ENCODE data around the gene OPN1MW3.
"Not testable (repeated sequence)": the region's sequence is repeated elsewhere in the genome, so short reads cannot be mapped to it uniquely, and the experiment has no call there.

Gene OPN1MW3

DNA sequence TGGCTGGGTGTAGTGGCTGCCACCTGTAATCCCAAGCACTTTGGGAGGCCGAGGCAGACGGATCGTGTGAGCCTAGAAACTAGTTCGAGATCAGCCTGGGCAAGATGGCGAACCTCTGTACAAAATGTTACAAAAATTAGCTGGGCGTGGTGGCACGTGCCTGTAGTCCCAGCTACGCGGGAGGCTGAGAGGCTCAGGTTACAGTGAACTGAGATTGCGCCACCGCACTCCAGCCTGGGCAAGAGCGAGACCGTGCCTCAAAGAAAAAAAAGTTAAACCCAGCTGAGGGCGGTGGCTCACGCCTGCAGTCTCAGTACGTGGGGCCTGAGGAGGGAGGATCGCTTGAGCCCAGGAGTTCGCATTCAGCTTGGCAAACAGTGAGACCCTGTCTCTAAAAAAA is 39.3 kb downstream of the OPN1MW3 start:
- DNase-seq (ENCODE audit: low read depth in 3 of 3): no peak

- no peak for DNase-seq (ENCODE audit: low read depth in 3 of 3)
Observed at GRCh38 chrX:154298312-154298711, 40.9 kb downstream of the OPN1MW3 start.

GRCh38 chrX:154300816-154301215 is 43.4 kb downstream of the OPN1MW3 start:
- no peak for DNase-seq (ENCODE audit: low read depth in 3 of 3)

GRCh38 chrX:154302998-154303397 is 45.6 kb downstream of the OPN1MW3 start:
- DNase-seq (ENCODE audit: low read depth in 3 of 3): not testable (repeated sequence)

GRCh38 chrX:154303476-154303875 is 46.1 kb downstream of the OPN1MW3 start:
- DNase-seq (ENCODE audit: low read depth in 3 of 3): no peak

- DNase-seq (ENCODE audit: low read depth in 3 of 3): no peak
Observed at GRCh38 chrX:154304846-154305245, 47.5 kb downstream of the OPN1MW3 start.

GRCh38 chrX:154305541-154306205 is 48.3 kb downstream of the OPN1MW3 start:
- no peak for DNase-seq (ENCODE audit: low read depth in 3 of 3)

- DNase-seq (ENCODE audit: low read depth in 3 of 3): no peak
Observed at GRCh38 chrX:154307202-154307601, 49.8 kb downstream of the OPN1MW3 start.

DNA sequence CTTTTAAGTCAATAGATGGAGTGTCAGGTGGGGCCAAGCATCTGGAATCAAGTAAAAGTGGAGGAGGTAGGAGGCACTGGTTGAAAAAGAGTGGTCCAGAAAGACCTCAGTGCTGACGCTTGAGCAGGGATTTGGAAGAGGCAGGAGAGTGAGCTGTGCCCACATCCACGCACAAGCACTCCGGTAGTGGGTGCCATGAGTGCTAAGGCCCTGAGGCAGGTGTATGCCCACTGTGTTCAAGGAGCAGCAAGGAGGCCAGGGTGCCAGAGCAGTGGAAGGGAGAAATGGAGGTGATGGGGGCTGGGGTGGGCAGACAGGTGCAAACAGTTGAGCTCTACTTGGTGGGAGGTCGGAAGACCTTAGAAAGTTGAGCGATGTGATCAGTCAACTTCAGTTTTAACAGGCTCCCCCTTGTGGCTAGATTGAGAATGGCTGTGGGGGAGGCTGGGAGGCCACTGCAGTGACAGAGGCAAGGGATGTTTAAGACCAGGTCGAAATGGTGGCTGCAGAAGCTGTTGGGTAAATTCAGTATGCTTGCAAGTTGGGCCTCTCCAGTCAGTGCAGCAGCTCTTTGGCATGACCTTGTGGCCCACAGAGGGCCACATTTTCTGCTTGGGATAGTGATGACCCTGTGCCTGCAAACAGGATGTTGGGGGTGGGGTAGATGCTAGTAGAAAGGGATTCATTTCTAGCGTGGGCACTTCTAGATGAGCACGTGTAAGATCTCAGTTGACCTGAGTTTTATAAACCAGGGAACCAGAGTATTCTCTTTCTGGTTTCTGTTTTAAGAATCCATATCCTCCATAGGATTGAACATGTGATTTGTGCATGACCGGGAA is 50.9 kb downstream of the OPN1MW3 start:
- peak; percentile 61 to 79 (median 71) for DNase-seq (ENCODE audit: low read depth in 3 of 3)

DNA sequence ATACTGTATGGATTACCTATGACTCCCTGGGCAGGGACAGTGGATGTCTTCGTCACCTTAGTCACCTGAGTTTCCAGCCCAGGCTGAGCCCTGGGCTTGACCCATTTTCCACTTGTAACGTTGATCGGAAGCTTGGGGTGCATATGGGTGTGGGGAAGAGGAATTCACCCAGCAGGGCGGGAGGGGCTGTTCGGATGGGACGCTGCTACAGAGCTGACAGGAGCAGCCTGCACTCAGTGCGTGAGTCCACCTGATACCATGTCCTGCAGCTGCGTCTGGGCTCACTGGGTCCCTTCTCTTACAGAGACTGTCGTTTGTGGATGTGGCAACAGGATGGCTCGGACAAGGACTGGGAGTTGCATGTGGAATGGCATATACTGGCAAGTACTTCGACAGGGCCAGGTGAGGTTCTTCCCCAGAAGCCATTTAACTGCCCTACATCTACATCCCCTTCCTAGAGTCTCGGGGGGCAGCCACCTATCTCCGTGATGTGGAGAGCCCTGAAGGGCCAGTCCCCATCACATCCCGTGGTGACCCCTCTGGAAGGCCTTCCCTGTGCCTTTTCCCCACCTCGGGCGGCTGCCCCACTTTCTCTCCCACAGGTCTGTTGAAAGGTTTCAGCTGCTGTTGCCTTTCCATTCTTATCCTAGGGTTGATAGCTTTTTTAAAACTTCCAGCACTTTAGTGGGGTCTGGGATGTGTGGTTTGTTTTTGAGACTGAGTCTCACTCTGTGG is 51.8 kb downstream of the OPN1MW3 start:
- no peak for DNase-seq (ENCODE audit: low read depth in 3 of 3)

- DNase-seq (ENCODE audit: low read depth in 3 of 3): no peak
Observed at GRCh38 chrX:154310616-154311536, 53.5 kb downstream of the OPN1MW3 start.

DNA sequence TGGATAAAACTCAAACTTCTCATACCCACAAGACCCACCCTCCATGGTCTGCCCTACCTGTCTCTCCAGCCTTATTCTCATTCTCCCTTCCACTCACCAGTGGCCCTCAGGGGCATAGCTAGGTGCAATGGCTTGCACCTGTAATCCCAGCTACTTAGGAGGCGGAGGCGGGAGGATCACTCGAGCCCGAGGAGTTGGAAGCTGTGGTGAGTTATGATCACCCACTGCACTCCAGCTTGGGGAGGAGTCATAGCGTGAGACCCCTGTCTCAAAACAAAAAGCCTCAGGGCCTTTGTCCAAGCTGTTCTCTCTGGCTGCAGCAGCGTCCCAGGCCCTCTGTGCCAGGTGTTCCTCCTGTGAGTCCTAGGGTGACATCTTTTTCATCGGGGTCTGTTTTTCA is 54.7 kb downstream of the OPN1MW3 start:
- no peak for DNase-seq (ENCODE audit: low read depth in 3 of 3)

- peak in 1 of 3 donors; percentile 33 for DNase-seq (ENCODE audit: low read depth in 3 of 3)
Observed at GRCh38 chrX:154313147-154313546, 55.8 kb downstream of the OPN1MW3 start.

DNA sequence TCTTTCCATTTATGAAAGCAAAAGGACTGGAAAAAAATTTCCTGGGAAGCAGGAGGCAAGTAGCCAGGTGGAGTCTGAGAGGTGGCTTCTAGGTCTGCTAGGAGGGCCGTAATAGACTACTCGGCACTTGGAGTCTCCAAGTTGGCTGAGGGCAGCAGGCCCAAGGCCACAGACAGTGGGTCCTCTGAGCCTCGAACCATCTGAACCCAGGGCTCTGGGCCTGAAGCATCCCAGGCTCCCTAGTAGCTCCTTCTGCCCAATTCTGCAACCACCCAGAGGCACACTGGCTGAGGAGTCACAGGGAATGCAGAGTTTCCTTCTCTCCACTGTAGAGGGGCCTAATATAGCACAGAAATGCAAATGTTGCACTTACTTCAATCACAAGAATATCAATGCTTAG is 58.0 kb downstream of the OPN1MW3 start:
- no peak for DNase-seq (ENCODE audit: low read depth in 3 of 3)

DNA sequence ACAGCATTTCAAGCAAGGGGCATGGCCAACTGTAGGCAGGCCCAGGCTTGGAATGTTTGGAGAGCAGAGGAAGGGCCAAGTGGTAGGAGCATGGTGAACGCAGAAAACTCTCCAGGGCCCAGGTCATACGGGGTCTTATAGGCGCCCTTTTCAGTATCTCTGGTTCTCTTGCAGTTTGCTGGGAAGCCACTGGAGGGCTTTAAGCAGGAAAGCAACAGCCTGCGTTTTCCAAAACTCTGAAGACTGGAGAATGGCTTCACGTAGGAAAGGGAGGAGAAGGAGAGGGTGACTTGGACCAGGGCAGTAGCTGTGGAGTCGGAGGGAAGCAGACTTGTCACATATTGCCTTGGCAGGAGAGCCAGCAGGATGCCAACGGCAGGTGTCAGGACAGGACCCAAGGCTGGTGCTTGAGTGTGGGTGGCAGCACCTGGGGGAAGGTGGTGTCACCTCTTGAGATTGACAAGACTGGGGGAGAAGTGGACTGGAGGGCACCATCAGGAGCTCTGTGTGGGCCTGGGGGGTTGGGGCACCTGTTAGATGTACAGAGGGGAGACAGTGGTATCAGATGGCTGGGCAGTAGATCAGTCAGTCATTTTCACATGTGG is 60.1 kb downstream of the OPN1MW3 start:
- no peak for DNase-seq (ENCODE audit: low read depth in 3 of 3)

DNA sequence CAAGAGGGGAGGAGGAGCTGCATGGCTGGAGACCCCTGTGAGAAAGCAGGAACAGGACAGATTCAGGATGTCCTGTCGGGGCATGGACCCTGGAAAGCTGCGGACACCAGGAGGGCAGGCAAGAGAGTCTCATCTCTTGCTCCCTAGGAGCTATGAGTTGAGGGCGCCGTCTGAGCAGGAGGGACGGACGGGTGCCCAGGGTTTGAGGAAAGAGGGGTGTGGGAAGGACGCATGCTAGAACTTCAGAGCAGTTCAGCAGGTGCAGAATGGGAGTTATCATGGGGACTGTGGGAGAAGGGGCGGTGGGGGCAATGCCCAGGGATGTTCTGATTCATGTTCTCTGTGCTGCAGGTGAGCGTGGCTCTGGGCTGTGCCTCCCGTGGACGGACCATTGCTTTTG is 63.0 kb downstream of the OPN1MW3 start:
- no peak for DNase-seq (ENCODE audit: low read depth in 3 of 3)

Data from stimulated activated CD4-positive, alpha-beta T cell treated with anti-CD3 and anti-CD28 coated beads, TNF-alpha, amount 100 ng/mL, for 48 hours (primary cell).